GM12878 (cell line): ENCODE results near the gene CAMKMT. TPM values are rescaled to one million over a fixed set of nuclear protein-coding genes. Genes with fewer than 3 reads are reported as not detected.

Experiments used
- ATAC-seq: fragments of 200-7000 bp; cut with Tn5 transposase; 3 replicates; pipeline ENCODE4 v1.9.1; 2020; ENCODE audit warnings: mild to moderate bottlenecking, moderate library complexity
- BruUV-seq: library from RNA; stranded (reverse); fragments of 400-500 nt; replicated peaks from 2 replicates; lab custom pipeline; 2021; lab: Mats Ljungman, UMichigan
- CTCF ChIA-PET: fragments of 300-600 bp; sonication (Branson Sonifier 250); formaldehyde crosslinking; extraction: SDS; loops from one replicate; lab custom pipeline; 2021; ENCODE audit warnings: inconsistent platforms; lab: Yijun Ruan, JAX
- POLR2A ChIA-PET: fragments of 350-600 bp; formaldehyde crosslinking; extraction: SDS; loops from one replicate; lab custom pipeline; 2021; ENCODE audit warnings: inconsistent platforms; lab: Charles Lee
- RAD21 ChIA-PET: fragments of 300-600 bp; sonication (Branson Sonifier 250); formaldehyde crosslinking; loops from one replicate; lab custom pipeline; 2023; ENCODE audit warnings: antibody characterized with exemption; ENCODE audit not compliant: unreplicated experiment; lab: Charles Lee
- SMC1A ChIA-PET: fragments of 300-600 bp; sonication (Branson Sonifier 250); formaldehyde crosslinking; loops from one replicate; lab custom pipeline; 2023; ENCODE audit not compliant: unreplicated experiment, uncharacterized antibody; lab: Charles Lee
- DNase-seq: peaks from one replicate; pipeline ENCODE4 v3.0.0-alpha.2; 2011; ENCODE audit warnings: low read depth, low spot score
- FAIRE-seq: peaks from 3 replicates; lab custom pipeline; 2011; peaks lifted over from hg19 to GRCh38; lab: Jason Lieb, UNC
- H2AFZ ChIP-seq: 2 replicates; pipeline ENCODE4 v1.6.0; 2011; ENCODE audit warnings: low read depth, low read length, control low read depth; ENCODE audit not compliant: control insufficient read depth
- H3K27ac ChIP-seq: 2 replicates; pipeline ENCODE4 v1.5.1; 2011; ENCODE audit warnings: control low read depth; ENCODE audit not compliant: control insufficient read depth, insufficient read depth
- H3K27me3 ChIP-seq, 2 experiments: replicated peaks in 1 of 2; 2 replicates each; pipeline versions ENCODE4 v1.6.0 to v1.6.1; 2011; ENCODE audit warnings: low read length in 1 of 2; ENCODE audit not compliant: control insufficient read depth in 2 of 2, insufficient read depth in 2 of 2
- H3K36me3 ChIP-seq, 2 experiments: 2 replicates each; pipeline ENCODE4 v1.5.1; 2011; ENCODE audit warnings: low read length in 1 of 2; ENCODE audit not compliant: control insufficient read depth in 2 of 2, insufficient read depth in 2 of 2
- H3K4me1 ChIP-seq: 2 replicates; pipeline ENCODE4 v1.6.1; 2011; ENCODE audit warnings: mild to moderate bottlenecking, low read length, moderate library complexity, mixed read lengths; ENCODE audit not compliant: control insufficient read depth, insufficient read depth
- H3K4me2 ChIP-seq: 2 replicates; pipeline ENCODE4 v1.6.0; 2011; ENCODE audit warnings: control low read depth; ENCODE audit not compliant: control insufficient read depth, insufficient read depth
- H3K4me3 ChIP-seq: fragments of 200-600 bp; sonication (generic); 2 replicates; pipeline ENCODE4 v1.5.1; 2016
- H3K79me2 ChIP-seq: 2 replicates; pipeline ENCODE4 v1.6.0; 2011; ENCODE audit warnings: low read length; ENCODE audit not compliant: control insufficient read depth, insufficient read depth
- H3K9ac ChIP-seq: 2 replicates; pipeline ENCODE4 v1.8.0; 2011; ENCODE audit warnings: low read length, control low read depth, mixed read lengths; ENCODE audit not compliant: control insufficient read depth, insufficient read depth
- H3K9me3 ChIP-seq: replicated peaks from 3 replicates; pipeline ENCODE4 v1.5.1; 2011; ENCODE audit warnings: mild to moderate bottlenecking, low read length; ENCODE audit not compliant: control insufficient read depth, insufficient read depth
- H4K20me1 ChIP-seq: 2 replicates; pipeline ENCODE4 v1.6.0; 2011; ENCODE audit not compliant: control insufficient read depth, insufficient read depth
- ASH2L ChIP-seq: fragments of 300-600, 200-600 bp; sonication (generic); IDR thresholded peaks from 2 replicates; pipeline ENCODE4 v1.6.1; 2017; ENCODE audit warnings: low read depth, mild to moderate bottlenecking, borderline replicate concordance
- BACH1 ChIP-seq: fragments of 450-650 bp; IDR thresholded peaks from 2 replicates; pipeline ENCODE4 v1.6.1; 2017; ENCODE audit warnings: mild to moderate bottlenecking, borderline replicate concordance
- CREB1 ChIP-seq: IDR thresholded peaks from 2 replicates; pipeline ENCODE4 v1.6.1; 2012; ENCODE audit warnings: low read depth, mild to moderate bottlenecking, inconsistent platforms
- ESRRA ChIP-seq: IDR thresholded peaks from 2 replicates; pipeline ENCODE4 v1.6.1; 2012; ENCODE audit warnings: mild to moderate bottlenecking, low read length, improper control_type of control experiment
- IKZF2 ChIP-seq, 2 experiments: fragments of 450-650 bp; IDR thresholded peaks; 2 replicates each; pipeline ENCODE4 v1.6.1; 2017; ENCODE audit warnings: mild to moderate bottlenecking in 2 of 2, moderate library complexity in 2 of 2
- MLLT1 ChIP-seq: fragments of 450-650 bp; IDR thresholded peaks from 2 replicates; pipeline ENCODE4 v1.6.1; 2016; ENCODE audit warnings: mild to moderate bottlenecking
- MTA2 ChIP-seq: fragments of 450-650 bp; IDR thresholded peaks from 2 replicates; pipeline ENCODE4 v1.6.1; 2016; ENCODE audit warnings: low read depth, mild to moderate bottlenecking, moderate library complexity
- MTA3 ChIP-seq: IDR thresholded peaks from 2 replicates; pipeline ENCODE4 v1.6.1; 2012; ENCODE audit warnings: low read length, inconsistent platforms, borderline replicate concordance
- NFYA ChIP-seq: IDR thresholded peaks from 2 replicates; pipeline ENCODE4 v1.6.1; 2011; ENCODE audit warnings: low read depth, mild to moderate bottlenecking, low read length, improper control_type of control experiment, borderline replicate concordance
- YBX1 ChIP-seq: fragments of 450-650 bp; IDR thresholded peaks from 2 replicates; pipeline ENCODE4 v1.6.1; 2016; ENCODE audit warnings: antibody characterized with exemption
- ZBTB33 ChIP-seq: fragments of 450-650 bp; IDR thresholded peaks from 2 replicates; pipeline ENCODE4 v1.6.1; 2017; ENCODE audit warnings: mild to moderate bottlenecking
- ZBTB4 ChIP-seq: fragments of 450-650 bp; formaldehyde crosslinking; IDR thresholded peaks from 2 replicates; pipeline ENCODE4 v1.4.0; 2022; ENCODE audit warnings: mild to moderate bottlenecking, moderate library complexity
- ZNF592 ChIP-seq: fragments of 450-650 bp; IDR thresholded peaks from 2 replicates; pipeline ENCODE4 v1.6.1; 2017; ENCODE audit warnings: mild to moderate bottlenecking, moderate library complexity
- WGBS: methylation state at CpG from one replicate; pipeline ENCODE4 v1.1.6; 2016; ENCODE audit warnings: low lambda C conversion rate; ENCODE audit not compliant: insufficient replicate concordance, insufficient coverage; ENCODE audit errors: missing lambda C conversion rate; 5-methylcytosine and 5-hydroxymethylcytosine counted together
- in situ Hi-C: fragments of 300-500 bp; cut with MboI; formaldehyde crosslinking; loops from 9 replicates; pipeline ENCODE4 v1.14.3; 2018; ENCODE audit warnings: mixed read lengths
- intact Hi-C: fragments of 100-400 bp; cut with micrococcal nuclease; formaldehyde crosslinking; loops from one replicate; pipeline ENCODE4 v1.14.2; 2022; ENCODE audit not compliant: unreplicated experiment
- polyA plus RNA-seq, 11 experiments: library from polyadenylated mRNA; depleted of rRNA in 4 of 11; unstranded in 6 of 11; stranded (reverse) in 5 of 11; fragments of >200 nt; fragmentation: Nextera tagmentation in 4 of 11; fragmentation: Illumina TruSeq in 1 of 11; extraction: Ambion mirVana in 4 of 11; extraction: Trizol in 1 of 11; gene quantifications; 1 replicate in 1 of 11; 2 replicates in 10 of 11; pipeline versions ENCODE4 v1.2.1 to v1.2.3, GENCODE V29; 2011 to 2016; ENCODE audit warnings: inconsistent platforms in 2 of 11, missing spikeins in 2 of 11, low read depth in 1 of 11
- total RNA-seq, 4 experiments: library from RNA; depleted of rRNA in 3 of 4; stranded (reverse); fragments of >200 nt in 3 of 4; fragmentation: Illumina TruSeq in 1 of 4; extraction: Trizol in 1 of 4; gene quantifications; 2 replicates each; pipeline versions ENCODE4 v1.2.1 to v1.2.3, GENCODE V29; 2013 to 2021

Gene CAMKMT
- total and polyA plus RNA-seq, 10 of the 15 experiments (the other 5 are each of a cell fraction or from before 2014, with no cell fraction given): 2.7 to 16.0 (median 11.8) TPM

- H3K27ac ChIP-seq: no peak overlapping the region
- H3K4me1 ChIP-seq: peaks cover 2% of the 10 kb centered on the region
- CTCF ChIA-PET: no interaction called here
- H4K20me1 ChIP-seq: no peaks in the 10 kb centered on the region
- 74% methylated on average over 20 of the region's 22 CpGs for WGBS
- peaks cover 0 to 2% of the 10 kb centered on the region in 2 experiments; a peak in 1 of 4 replicates for H3K27me3 ChIP-seq
- POLR2A ChIA-PET: no interaction called here
- no peak overlapping the region for H3K9ac ChIP-seq
- FAIRE-seq (no peak), ATAC-seq (no peak), DNase-seq (no peak)
- SMC1A ChIA-PET: no interaction called here
- RAD21 ChIA-PET: interaction anchor here (0.7 kb wide), 1 partner anchor 1598 kb away, joined by 8 read pairs; no protein-coding TSS in a partner anchor
- H3K36me3 ChIP-seq: no peaks in the 10 kb centered on the region
- no peak overlapping the region for H2AFZ ChIP-seq
- H3K4me3 ChIP-seq: no peak overlapping the region
- intact Hi-C loops: no loop called here
- no peaks in the 10 kb centered on the region for H3K9me3 ChIP-seq
- in situ Hi-C loops: no loop called here
- no peak overlapping the region for H3K4me2 ChIP-seq
- H3K79me2 ChIP-seq: no peaks in the 10 kb centered on the region
- BruUV-seq: no TSS peak
- no peak for TF ChIP-seq IKZF2 (IDR thresholded peaks at IDR 0.05)
- TF ChIP-seq ESRRA: no peak
- no peak for TF ChIP-seq YBX1
- TF ChIP-seq ASH2L: no peak
- TF ChIP-seq MTA2: no peak
- no peak for TF ChIP-seq MLLT1
- TF ChIP-seq MTA3: no peak
- no peak for TF ChIP-seq ZBTB33
- no peak for TF ChIP-seq BACH1
- no peak for TF ChIP-seq NFYA
- TF ChIP-seq CREB1: no peak
- no peak for TF ChIP-seq ZBTB4 (CRISPR knock-in tag)
- no peak for TF ChIP-seq ZNF592
These were observed 449.3 kb downstream of the CAMKMT start for GRCh38 chr2:44810892-44811530.
